ENCODE results near the gene BCKDHA.

DNA sequence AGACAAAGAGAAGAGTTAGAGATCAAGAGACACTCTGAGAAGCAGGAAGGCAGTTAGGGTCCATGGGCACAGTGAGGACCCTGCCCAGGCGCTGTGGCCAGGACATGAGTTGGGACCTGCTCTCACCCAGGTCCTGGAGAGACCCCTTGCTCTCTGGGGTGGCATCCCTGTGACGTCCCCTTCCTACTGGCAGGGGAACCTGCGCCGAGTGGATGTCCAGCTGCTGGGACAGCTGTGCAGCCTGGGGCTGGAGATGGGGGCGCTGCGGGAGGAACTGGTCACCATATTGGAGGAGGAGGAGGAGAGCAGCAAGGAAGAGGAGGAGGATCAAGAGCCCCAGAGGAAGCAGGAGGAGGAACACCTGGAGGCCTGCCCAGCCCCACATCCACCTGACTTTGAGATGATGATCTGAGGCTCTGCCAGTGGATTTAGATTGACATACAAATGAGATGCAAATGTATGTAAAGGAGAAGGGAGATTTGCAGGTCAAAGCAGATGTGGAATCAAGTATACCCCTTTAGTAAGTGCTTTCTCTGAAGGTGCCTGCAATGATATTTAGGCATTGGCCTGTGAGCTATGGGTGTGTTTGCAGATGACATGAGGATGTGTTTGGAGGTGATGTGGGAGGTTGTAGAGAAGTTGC, 46.3 kb downstream of the BCKDHA start:
- TF ChIP-seq EP300 (IDR thresholded peaks at IDR 0.05; ENCODE audit: borderline replicate concordance in 1 of 2, low read depth in 1 of 2, low read length in 1 of 2) (no peak), GABPA (IDR thresholded peaks at IDR 0.05; ENCODE audit: low read depth) (no peak), TCF12 (IDR thresholded peaks at IDR 0.05) (no peak), JUND (IDR thresholded peaks at IDR 0.05) (no peak), POLR2AphosphoS5 (IDR thresholded peaks at IDR 0.05; ENCODE audit: low read depth, low read length) (no peak), SIN3A (IDR thresholded peaks at IDR 0.05; ENCODE audit: borderline replicate concordance, low read depth, low read length) (no peak), RFX5 (IDR thresholded peaks at IDR 0.05; ENCODE audit: low read length) (no peak)
- TF ChIP-seq, protein P1, sequence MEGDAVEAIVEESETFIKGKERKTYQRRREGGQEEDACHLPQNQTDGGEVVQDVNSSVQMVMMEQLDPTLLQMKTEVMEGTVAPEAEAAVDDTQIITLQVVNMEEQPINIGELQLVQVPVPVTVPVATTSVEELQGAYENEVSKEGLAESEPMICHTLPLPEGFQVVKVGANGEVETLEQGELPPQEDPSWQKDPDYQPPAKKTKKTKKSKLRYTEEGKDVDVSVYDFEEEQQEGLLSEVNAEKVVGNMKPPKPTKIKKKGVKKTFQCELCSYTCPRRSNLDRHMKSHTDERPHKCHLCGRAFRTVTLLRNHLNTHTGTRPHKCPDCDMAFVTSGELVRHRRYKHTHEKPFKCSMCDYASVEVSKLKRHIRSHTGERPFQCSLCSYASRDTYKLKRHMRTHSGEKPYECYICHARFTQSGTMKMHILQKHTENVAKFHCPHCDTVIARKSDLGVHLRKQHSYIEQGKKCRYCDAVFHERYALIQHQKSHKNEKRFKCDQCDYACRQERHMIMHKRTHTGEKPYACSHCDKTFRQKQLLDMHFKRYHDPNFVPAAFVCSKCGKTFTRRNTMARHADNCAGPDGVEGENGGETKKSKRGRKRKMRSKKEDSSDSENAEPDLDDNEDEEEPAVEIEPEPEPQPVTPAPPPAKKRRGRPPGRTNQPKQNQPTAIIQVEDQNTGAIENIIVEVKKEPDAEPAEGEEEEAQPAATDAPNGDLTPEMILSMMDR (IDR thresholded peaks at IDR 0.05), result no peak
- TF ChIP-seq, protein P2, sequence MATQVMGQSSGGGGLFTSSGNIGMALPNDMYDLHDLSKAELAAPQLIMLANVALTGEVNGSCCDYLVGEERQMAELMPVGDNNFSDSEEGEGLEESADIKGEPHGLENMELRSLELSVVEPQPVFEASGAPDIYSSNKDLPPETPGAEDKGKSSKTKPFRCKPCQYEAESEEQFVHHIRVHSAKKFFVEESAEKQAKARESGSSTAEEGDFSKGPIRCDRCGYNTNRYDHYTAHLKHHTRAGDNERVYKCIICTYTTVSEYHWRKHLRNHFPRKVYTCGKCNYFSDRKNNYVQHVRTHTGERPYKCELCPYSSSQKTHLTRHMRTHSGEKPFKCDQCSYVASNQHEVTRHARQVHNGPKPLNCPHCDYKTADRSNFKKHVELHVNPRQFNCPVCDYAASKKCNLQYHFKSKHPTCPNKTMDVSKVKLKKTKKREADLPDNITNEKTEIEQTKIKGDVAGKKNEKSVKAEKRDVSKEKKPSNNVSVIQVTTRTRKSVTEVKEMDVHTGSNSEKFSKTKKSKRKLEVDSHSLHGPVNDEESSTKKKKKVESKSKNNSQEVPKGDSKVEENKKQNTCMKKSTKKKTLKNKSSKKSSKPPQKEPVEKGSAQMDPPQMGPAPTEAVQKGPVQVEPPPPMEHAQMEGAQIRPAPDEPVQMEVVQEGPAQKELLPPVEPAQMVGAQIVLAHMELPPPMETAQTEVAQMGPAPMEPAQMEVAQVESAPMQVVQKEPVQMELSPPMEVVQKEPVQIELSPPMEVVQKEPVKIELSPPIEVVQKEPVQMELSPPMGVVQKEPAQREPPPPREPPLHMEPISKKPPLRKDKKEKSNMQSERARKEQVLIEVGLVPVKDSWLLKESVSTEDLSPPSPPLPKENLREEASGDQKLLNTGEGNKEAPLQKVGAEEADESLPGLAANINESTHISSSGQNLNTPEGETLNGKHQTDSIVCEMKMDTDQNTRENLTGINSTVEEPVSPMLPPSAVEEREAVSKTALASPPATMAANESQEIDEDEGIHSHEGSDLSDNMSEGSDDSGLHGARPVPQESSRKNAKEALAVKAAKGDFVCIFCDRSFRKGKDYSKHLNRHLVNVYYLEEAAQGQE (IDR thresholded peaks at IDR 0.05; ENCODE audit: low read depth, low read length), result no peak
- TF ChIP-seq, protein P3, sequence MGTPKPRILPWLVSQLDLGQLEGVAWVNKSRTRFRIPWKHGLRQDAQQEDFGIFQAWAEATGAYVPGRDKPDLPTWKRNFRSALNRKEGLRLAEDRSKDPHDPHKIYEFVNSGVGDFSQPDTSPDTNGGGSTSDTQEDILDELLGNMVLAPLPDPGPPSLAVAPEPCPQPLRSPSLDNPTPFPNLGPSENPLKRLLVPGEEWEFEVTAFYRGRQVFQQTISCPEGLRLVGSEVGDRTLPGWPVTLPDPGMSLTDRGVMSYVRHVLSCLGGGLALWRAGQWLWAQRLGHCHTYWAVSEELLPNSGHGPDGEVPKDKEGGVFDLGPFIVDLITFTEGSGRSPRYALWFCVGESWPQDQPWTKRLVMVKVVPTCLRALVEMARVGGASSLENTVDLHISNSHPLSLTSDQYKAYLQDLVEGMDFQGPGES (IDR thresholded peaks at IDR 0.05; ENCODE audit: low read depth, low read length), result no peak
- TF ChIP-seq, protein P4, sequence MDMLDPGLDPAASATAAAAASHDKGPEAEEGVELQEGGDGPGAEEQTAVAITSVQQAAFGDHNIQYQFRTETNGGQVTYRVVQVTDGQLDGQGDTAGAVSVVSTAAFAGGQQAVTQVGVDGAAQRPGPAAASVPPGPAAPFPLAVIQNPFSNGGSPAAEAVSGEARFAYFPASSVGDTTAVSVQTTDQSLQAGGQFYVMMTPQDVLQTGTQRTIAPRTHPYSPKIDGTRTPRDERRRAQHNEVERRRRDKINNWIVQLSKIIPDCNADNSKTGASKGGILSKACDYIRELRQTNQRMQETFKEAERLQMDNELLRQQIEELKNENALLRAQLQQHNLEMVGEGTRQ (IDR thresholded peaks at IDR 0.05; ENCODE audit: borderline replicate concordance, low read depth, low read length), result no peak
- TF ChIP-seq, protein P5, sequence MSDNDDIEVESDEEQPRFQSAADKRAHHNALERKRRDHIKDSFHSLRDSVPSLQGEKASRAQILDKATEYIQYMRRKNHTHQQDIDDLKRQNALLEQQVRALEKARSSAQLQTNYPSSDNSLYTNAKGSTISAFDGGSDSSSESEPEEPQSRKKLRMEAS (IDR thresholded peaks at IDR 0.05; ENCODE audit: low read depth), result no peak
- TF ChIP-seq, protein P6, sequence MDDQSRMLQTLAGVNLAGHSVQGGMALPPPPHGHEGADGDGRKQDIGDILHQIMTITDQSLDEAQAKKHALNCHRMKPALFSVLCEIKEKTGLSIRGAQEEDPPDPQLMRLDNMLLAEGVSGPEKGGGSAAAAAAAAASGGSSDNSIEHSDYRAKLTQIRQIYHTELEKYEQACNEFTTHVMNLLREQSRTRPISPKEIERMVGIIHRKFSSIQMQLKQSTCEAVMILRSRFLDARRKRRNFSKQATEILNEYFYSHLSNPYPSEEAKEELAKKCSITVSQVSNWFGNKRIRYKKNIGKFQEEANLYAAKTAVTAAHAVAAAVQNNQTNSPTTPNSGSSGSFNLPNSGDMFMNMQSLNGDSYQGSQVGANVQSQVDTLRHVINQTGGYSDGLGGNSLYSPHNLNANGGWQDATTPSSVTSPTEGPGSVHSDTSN (IDR thresholded peaks at IDR 0.05), result no peak
